Renal cortex interstitium (tissue), 11 donors: ENCODE measurements around the gene C10orf88. TPM values are rescaled to one million over a fixed set of nuclear protein-coding genes. Genes with fewer than 3 reads are reported as not detected.

ENCODE experiments used
- DNase-seq, 11 donors: peaks; one replicate each; pipeline ENCODE4 v3.0.0-alpha.2; 2013; ENCODE audit warnings: low read depth in 9 of 11, low spot score in 4 of 11; ENCODE audit errors: extremely low read depth in 1 of 11
- polyA plus RNA-seq, 3 donors: library from polyadenylated mRNA; unstranded; fragments of 120-200 nt; gene quantifications; one replicate each; pipeline ENCODE4 v1.2.1, GENCODE V29; 2013; ENCODE audit not compliant: insufficient read length in 3 of 3

Gene C10orf88
- polyA plus RNA-seq, 3 donors: 17.9 to 22.1 (median 18.1) TPM

DNA sequence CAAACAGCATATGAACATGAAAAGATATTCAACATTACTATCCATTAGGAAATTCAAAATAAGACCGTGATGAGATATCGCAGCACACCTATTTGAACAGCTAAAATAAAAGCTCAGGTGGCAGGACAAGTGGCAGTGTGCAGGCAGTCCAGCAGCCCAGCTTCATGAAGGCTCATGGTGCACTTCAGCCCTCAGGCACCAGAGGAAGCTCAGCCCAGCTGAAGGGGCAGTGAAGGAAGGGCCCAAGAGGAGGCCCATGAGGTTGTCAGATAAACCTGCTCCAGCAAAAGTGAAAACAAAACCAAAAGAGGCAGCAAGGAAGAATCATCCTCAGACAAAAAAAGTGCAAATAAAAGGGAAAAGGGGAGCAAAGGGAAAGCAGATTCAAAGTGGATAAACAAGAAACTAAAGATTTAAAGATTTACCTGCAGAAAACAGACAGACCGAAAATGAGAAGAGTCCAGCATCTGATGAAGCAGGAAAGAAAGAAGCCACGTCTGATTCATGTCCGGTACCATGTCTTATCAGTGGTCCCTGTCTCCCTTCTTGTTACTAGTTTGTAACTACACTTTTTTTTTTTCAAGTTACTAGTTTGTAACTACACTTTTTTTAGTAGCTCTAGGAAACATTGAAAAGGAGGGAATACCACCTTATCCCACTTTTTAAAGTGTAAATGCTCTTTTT lies 59.6 kb downstream of the C10orf88 start:
- no peak for DNase-seq

DNA sequence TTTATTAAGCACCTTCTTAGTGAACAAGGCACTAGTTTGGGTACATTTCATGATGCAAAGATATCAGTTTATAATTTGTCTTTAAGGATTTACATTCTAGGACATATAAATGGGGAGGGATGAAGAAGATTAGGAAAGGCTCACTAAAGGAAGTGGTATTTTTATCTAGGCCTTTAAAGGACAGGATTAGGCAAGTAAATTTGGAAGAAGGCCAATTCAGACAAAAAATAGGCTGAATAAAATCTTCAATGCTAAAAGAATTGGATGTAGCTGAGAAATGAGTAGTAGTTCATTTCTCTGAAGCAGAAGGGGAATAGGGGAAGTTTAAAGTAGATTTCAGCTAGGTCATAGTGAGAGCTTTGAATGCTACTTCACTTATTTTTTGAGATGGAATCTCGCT lies 69.9 kb downstream of the C10orf88 start:
- DNase-seq: no peak

DNA sequence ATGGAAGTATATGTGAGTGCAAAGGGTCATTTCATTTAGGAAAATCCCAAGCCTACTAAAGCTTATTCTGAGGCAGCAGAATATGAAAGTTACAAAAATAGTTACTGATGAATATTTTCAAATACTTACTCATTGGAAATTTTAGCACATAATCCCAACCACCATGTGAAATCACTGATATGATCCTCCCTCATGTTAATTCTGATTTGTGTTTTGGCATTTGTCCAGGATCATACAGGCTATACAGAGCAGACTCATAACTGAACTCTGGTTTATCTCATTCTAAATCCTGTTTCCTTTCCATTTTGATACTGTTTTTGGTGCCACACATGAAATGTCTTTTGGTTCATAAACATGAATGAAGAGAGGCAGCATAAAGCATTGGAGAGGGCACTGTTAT lies 71.3 kb downstream of the C10orf88 start:
- no peak for DNase-seq

Other genes starting within 250 kb of the C10orf88 start
- 1 to 10 TPM; 1.6 to 2.2 (median 1.7) TPM for gene CUZD1, start 108.4 kb downstream of the C10orf88 start, polyA plus RNA-seq
- 1 to 10 TPM; 4.4 to 6.3 (median 5.1) TPM for gene FAM24B, start 74.6 kb downstream of the C10orf88 start, polyA plus RNA-seq
- not detected for gene FAM24A, start 43.6 kb downstream of the C10orf88 start, polyA plus RNA-seq
- gene PSTK, start 26.2 kb upstream of the C10orf88 start, polyA plus RNA-seq: 10 to 100 TPM in 2 of 3 donors, 1 to 10 TPM in 1; 9.1 to 11.7 (median 11.2) TPM
- gene IKZF5, start 54.6 kb upstream of the C10orf88 start, polyA plus RNA-seq: 10 to 100 TPM; 16.6 to 26.8 (median 21.9) TPM
- 10 to 100 TPM; 18.7 to 27.6 (median 24.4) TPM for gene ACADSB, start 54.8 kb upstream of the C10orf88 start, polyA plus RNA-seq
- not detected for gene HMX3, start 181.7 kb upstream of the C10orf88 start, polyA plus RNA-seq
- 1 to 10 TPM in 2 of 3 donors, under 1 TPM in 1; 0.62 to 1.5 (median 1.5) TPM for gene HMX2, start 193.9 kb upstream of the C10orf88 start, polyA plus RNA-seq
- gene BUB3, start 200.2 kb upstream of the C10orf88 start, polyA plus RNA-seq: 100 to 1,000 TPM; 116 to 131 (median 118) TPM